Adrenal gland (tissue), 12 donors: ENCODE measurements around the gene GLI1. TPM values are rescaled to one million over a fixed set of nuclear protein-coding genes. Genes with fewer than 3 reads are reported as not detected.

Experiments
- DNase-seq, 7 donors: peaks; one replicate each; pipeline ENCODE4 v3.0.0-alpha.2; 2019 to 2020
- H3K27ac ChIP-seq, 5 donors: fragments of 200-600 bp; sonication (generic) in 4 of 5; 1 replicate in 3 of 5; 2 replicates in 2 of 5; pipeline versions ENCODE4 v1.5.1 to v1.8.0; 2016 to 2020; ENCODE audit warnings: mild to moderate bottlenecking in 1 of 5
- H3K27me3 ChIP-seq: fragments of 200-600 bp; 2 replicates; pipeline ENCODE4 v1.8.0; 2021
- H3K36me3 ChIP-seq, 2 donors: fragments of 200-600 bp; replicated peaks in 1 of 2; 1 replicate in 1 of 2; 2 replicates in 1 of 2; pipeline versions ENCODE4 v1.5.1 to v1.8.0; 2018 to 2022
- H3K4me1 ChIP-seq, 2 donors: fragments of 200-600 bp; replicated peaks in 1 of 2; 1 replicate in 1 of 2; 2 replicates in 1 of 2; pipeline versions ENCODE4 v1.5.1 to v1.8.0; 2018 to 2021
- H3K4me3 ChIP-seq, 4 donors: fragments of 200-600 bp; sonication (generic) in 3 of 4; one replicate each; pipeline ENCODE4 v1.5.1; 2016 to 2018
- H3K9me3 ChIP-seq, 3 donors: fragments of 200-600 bp; sonication (generic) in 1 of 3; replicated peaks in 1 of 3; 1 replicate in 2 of 3; 2 replicates in 1 of 3; pipeline versions ENCODE4 v1.5.1 to v1.8.0; 2016 to 2021
- POLR2A ChIP-seq, 2 donors: fragments of 450-650 bp; IDR thresholded peaks; one replicate each; pipeline ENCODE4 v1.6.1; 2017; ENCODE audit warnings: antibody characterized with exemption in 2 of 2, mild to moderate bottlenecking in 2 of 2, moderate library complexity in 1 of 2
- whole genome bisulfite sequencing, 4 donors: extraction: QIAGEN DNeasy Blood & Tissue Kit in 2 of 4; methylation state at CpG; one replicate each; pipeline versions ENCODE4 v1.1.5 to v1.1.7; 2013 to 2017; 5-methylcytosine and 5-hydroxymethylcytosine counted together
- intact Hi-C, 2 donors: fragments of 100-400 bp; cut with DNase I; formaldehyde crosslinking; loops; one replicate each; pipeline versions ENCODE4 v1.14.1 to v1.15.0; 2022 to 2023
- polyA plus RNA-seq, 3 donors: library from polyadenylated mRNA; stranded (reverse); fragments of 200-250 nt in 2 of 3; fragments of 350-450 nt in 1 of 3; fragmentation: Illumina TruSeq in 1 of 3; extraction: RNeasy Lipid Tissue Mini Kit (QIAGEN cat#74804) in 1 of 3; gene quantifications; one replicate each; pipeline ENCODE4 v1.2.3, GENCODE V29; 2013 to 2014
- total RNA-seq, 9 donors: library from RNA; depleted of rRNA in 4 of 9; stranded (reverse); fragments of >200 nt in 4 of 9; fragments of 120-200 nt in 1 of 9; fragmentation: NEBNext Ultra II Directional in 1 of 9; extraction: Animal tissue kit (Norgen Biotek cat#: 25700) in 1 of 9; gene quantifications; one replicate each; pipeline versions ENCODE4 v1.1.0 to v1.2.4, GENCODE V29; 2013 to 2023
- TF ChIP-seq, protein P1 (sequence below), 6 experiments: fragments of 450-650 bp in 4 of 6; fragments of 200-600 bp in 2 of 6; sonication (generic) in 1 of 6; IDR thresholded peaks; 1 replicate in 5 of 6; 2 replicates in 1 of 6; pipeline versions ENCODE4 v1.5.1 to v1.8.0; 2016 to 2021; ENCODE audit warnings: antibody characterized with exemption in 6 of 6, mild to moderate bottlenecking in 2 of 6, moderate library complexity in 1 of 6
- donor health status: healthy with polysubstance abuse.
- donor health status: Bipolar disorder and iron deficiency.
- donor health status: DM: yes; HTN: yes; CAD: no.
- donor health status: DM: no; HTN: no; CAD: no.
- donor health status: DM: no; HTN: no; CAD: no.
- donor health status: DM: yes; HTN: yes; CAD: no.

GLI1 gene
- total and polyA plus RNA-seq, 12 donors: 0.30 to 7.2 (median 1.4) TPM

DNA sequence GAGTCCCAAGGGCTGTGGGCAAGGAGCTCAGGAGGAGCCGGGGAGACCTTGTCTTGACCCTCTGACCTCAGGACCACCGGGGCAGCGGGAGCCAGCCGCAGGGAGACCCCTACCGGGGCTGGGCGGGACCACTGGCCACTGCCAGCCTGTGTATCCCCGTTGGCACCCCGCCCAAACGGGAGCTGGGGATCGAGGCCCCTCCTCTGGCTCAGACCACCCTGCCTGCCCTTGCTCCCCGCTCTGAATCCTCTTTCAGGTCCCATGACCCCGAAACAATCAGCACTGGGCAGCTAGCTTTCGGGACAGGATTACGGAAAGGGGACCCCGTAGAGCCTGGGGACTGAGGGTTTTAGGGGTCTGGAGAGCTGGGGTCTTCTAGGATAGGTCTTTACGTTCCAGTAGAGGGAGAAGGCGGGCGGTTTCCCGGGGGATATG is 1.3 kb downstream of the GLI1 start:
- no peak for TF ChIP-seq POLR2A (IDR thresholded peaks at IDR 0.05)
- TF ChIP-seq, protein P1, sequence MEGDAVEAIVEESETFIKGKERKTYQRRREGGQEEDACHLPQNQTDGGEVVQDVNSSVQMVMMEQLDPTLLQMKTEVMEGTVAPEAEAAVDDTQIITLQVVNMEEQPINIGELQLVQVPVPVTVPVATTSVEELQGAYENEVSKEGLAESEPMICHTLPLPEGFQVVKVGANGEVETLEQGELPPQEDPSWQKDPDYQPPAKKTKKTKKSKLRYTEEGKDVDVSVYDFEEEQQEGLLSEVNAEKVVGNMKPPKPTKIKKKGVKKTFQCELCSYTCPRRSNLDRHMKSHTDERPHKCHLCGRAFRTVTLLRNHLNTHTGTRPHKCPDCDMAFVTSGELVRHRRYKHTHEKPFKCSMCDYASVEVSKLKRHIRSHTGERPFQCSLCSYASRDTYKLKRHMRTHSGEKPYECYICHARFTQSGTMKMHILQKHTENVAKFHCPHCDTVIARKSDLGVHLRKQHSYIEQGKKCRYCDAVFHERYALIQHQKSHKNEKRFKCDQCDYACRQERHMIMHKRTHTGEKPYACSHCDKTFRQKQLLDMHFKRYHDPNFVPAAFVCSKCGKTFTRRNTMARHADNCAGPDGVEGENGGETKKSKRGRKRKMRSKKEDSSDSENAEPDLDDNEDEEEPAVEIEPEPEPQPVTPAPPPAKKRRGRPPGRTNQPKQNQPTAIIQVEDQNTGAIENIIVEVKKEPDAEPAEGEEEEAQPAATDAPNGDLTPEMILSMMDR (IDR thresholded peaks at IDR 0.05): no peak
- DNase-seq: no peak
- 1 to 3% (median 2%) methylated on average over 9 to 19 of the region's 19 CpGs for WGBS, 4 donors
- H3K4me3 ChIP-seq: peak overlapping the region in 2 of 4 donors; percentile 21 to 90
- H3K36me3 ChIP-seq: no peaks in the 10 kb centered on the region
- intact Hi-C loops: no loop called here
- peak overlapping the region in 1 of 5 donors; percentile 84 for H3K27ac ChIP-seq
- peaks cover 16 to 29% of the 10 kb centered on the region in 2 donors for H3K4me1 ChIP-seq
- no peaks in the 10 kb centered on the region for H3K9me3 ChIP-seq
- no peaks in the 10 kb centered on the region for H3K27me3 ChIP-seq

DNA sequence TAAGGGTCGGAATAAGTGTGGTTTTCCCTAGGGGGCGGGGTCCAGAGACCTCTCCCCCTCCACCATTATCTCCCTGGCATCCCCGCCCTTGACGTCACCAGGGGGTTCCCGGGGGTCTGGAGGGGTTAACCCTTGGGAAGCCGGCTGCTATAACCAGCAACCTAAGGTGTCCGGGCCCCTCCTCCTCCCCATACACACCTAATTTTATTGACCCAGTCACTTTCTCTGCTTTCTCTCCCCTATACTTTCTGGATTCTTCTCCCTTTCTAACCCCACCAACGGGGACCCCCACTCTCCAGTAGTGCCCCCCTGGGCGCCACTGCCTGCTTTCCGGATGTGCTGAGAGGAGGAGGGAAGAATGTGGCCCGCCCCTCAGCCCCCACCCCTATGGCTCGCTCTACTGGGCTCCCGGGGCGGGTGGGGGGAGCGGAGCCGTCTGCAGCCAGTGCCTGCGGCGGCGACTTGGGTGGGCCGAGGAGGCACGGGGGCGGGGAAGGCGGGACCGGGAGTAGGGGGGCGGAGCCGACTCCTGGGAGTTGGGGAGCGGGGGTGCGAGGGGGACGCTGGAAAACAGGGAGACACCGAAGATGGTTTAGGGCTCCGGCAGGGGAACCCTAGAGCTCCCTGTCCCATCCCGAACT is 1.8 kb downstream of the GLI1 start:
- H3K9me3 ChIP-seq: no peaks in the 10 kb centered on the region
- H3K36me3 ChIP-seq: no peaks in the 10 kb centered on the region
- TF ChIP-seq, protein P1 (IDR thresholded peaks at IDR 0.05): no peak
- no peak for TF ChIP-seq POLR2A (IDR thresholded peaks at IDR 0.05)
- peaks cover 16 to 29% of the 10 kb centered on the region in 2 donors for H3K4me1 ChIP-seq
- intact Hi-C loops: no loop called here
- H3K27ac ChIP-seq: peak overlapping the region in 2 of 5 donors; percentile 79 to 84
- H3K27me3 ChIP-seq: no peaks in the 10 kb centered on the region
- 1% methylated on average over 22 to 32 of the region's 32 CpGs for WGBS, 4 donors
- DNase-seq: peak in 4 of 7 donors; percentile 36 to 56 (median 52)
- peak overlapping the region in 2 of 4 donors; percentile 21 to 90 for H3K4me3 ChIP-seq

DNA sequence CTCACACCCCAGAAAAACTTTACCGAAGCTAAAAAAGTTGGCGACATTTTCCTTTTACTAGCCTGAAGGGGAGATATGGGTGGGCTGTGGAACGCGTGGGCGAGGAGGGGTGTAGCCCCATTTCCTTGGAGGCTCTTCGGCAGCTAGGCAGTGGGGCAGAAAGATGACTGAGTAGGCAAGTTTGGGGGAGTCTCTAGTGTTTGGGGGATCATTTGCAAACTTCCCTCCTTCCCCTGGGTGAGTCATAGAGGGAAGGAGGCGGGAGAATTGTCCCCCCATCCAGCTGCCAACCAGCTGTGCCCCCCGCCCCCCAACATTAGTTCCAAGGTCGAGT is 2.3 kb downstream of the GLI1 start:
- H3K36me3 ChIP-seq: no peaks in the 10 kb centered on the region
- intact Hi-C loops: no loop called here
- H3K9me3 ChIP-seq: no peaks in the 10 kb centered on the region
- no peaks in the 10 kb centered on the region for H3K27me3 ChIP-seq
- H3K4me3 ChIP-seq: peak overlapping the region in 3 of 4 donors; percentile 0 to 90 (median 21)
- TF ChIP-seq POLR2A (IDR thresholded peaks at IDR 0.05): no peak
- TF ChIP-seq, protein P1 (IDR thresholded peaks at IDR 0.05): no peak
- peak overlapping the region in 2 of 5 donors; percentile 79 to 84 for H3K27ac ChIP-seq
- H3K4me1 ChIP-seq: peaks cover 16 to 29% of the 10 kb centered on the region in 2 donors
- 0 to 1% (median 0%) methylated on average over 6 to 9 of the region's 9 CpGs for WGBS, 4 donors
- DNase-seq: no peak

DNA sequence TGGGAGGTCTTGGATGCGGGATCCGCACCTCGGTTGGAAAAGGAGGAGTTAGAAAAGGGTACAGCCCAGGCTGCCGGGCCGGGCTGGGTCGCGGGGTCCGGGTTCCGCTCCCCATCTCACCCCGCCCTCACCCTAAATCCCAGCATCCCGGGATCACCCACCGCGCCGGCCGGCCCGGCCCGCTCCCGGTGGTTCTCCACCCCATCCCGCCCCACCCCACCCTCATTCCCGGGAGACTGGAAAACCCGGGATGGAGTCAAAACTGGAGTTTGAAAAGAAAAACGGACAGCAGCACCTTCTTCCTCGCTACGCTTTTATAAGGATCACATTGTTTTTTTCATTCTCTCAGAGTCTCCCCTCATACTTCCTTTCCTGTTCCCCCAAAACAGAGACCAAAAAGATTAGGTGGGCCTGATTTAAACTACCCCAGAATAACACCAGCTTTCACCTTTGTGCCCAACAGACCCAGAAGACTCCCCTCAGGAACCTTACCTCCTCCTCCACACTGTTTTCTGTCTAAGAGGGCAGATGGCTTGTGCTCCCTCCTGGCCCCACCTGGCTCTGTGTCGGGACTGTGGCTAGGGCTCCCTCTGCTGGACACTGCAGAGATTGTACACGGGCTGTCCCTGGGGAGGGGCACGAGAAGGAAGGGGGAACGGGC is 2.8 kb downstream of the GLI1 start:
- intact Hi-C loops: no loop called here

More for the DNA sequence above, 2.8 kb downstream of the GLI1 start:
- TF ChIP-seq POLR2A (IDR thresholded peaks at IDR 0.05): peak; percentile 35 to 40
- TF ChIP-seq, protein P1 (IDR thresholded peaks at IDR 0.05): peak; percentile 82 to 96 (median 91)
- DNase-seq: peak; percentile 83 to 93 (median 87)
- peak overlapping the region in 2 of 4 donors; percentile 21 to 90 for H3K4me3 ChIP-seq
- H3K27me3 ChIP-seq: no peaks in the 10 kb centered on the region
- H3K36me3 ChIP-seq: no peaks in the 10 kb centered on the region
- 0 to 1% (median 1%) methylated on average over 20 to 28 of the region's 28 CpGs for WGBS, 4 donors
- H3K9me3 ChIP-seq: no peaks in the 10 kb centered on the region
- peak overlapping the region in 3 of 5 donors; percentile 40 to 84 (median 79) for H3K27ac ChIP-seq
- peaks cover 16 to 29% of the 10 kb centered on the region in 2 donors for H3K4me1 ChIP-seq
